WI38 (cell line): Measurements from ENCODE around the gene TRPT1.

Experiments used
- H3K4me3 ChIP-seq: 2 replicates; pipeline ENCODE4 v1.5.1; 2011; ENCODE audit warnings: low read depth, mild to moderate bottlenecking, control low read depth, low read length
- TF ChIP-seq, protein P1 (sequence below): IDR thresholded peaks from 2 replicates; pipeline ENCODE4 v1.5.1; 2012; ENCODE audit warnings: low read depth, mild to moderate bottlenecking, control low read depth, low read length

TRPT1 gene

DNA sequence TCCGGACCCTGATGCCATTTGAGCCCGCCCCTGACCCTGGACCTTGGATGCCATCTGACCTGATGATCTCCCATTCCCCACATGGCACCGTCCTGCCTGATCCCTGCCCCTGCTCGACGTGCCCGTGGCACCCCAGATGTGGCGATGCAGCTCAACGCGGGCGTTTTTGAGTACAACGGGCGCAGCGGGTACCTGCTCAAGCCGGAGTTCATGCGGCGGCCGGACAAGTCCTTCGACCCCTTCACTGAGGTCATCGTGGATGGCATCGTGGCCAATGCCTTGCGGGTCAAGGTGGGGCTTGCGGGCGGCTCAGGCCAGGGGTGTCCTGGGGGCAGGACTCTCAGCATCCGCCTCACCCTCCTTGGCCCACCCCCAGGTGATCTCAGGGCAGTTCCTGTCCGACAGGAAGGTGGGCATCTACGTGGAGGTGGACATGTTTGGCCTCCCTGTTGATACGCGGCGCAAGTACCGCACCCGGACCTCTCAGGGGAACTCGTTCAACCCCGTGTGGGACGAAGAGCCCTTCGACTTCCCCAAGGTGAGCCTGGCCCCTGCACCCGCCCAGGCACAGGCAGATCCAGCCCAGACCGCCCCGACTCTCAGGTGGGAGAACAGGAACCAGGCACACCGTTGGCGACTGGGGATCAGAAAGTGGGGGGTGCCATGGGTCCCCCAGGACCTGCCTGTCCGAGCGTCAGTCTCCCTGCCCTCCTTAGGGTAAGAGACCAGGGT is 36.5 kb upstream of the TRPT1 start:
- H3K4me3 ChIP-seq = no peak overlapping the region
- TF ChIP-seq, protein P1, sequence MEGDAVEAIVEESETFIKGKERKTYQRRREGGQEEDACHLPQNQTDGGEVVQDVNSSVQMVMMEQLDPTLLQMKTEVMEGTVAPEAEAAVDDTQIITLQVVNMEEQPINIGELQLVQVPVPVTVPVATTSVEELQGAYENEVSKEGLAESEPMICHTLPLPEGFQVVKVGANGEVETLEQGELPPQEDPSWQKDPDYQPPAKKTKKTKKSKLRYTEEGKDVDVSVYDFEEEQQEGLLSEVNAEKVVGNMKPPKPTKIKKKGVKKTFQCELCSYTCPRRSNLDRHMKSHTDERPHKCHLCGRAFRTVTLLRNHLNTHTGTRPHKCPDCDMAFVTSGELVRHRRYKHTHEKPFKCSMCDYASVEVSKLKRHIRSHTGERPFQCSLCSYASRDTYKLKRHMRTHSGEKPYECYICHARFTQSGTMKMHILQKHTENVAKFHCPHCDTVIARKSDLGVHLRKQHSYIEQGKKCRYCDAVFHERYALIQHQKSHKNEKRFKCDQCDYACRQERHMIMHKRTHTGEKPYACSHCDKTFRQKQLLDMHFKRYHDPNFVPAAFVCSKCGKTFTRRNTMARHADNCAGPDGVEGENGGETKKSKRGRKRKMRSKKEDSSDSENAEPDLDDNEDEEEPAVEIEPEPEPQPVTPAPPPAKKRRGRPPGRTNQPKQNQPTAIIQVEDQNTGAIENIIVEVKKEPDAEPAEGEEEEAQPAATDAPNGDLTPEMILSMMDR = no peak

DNA sequence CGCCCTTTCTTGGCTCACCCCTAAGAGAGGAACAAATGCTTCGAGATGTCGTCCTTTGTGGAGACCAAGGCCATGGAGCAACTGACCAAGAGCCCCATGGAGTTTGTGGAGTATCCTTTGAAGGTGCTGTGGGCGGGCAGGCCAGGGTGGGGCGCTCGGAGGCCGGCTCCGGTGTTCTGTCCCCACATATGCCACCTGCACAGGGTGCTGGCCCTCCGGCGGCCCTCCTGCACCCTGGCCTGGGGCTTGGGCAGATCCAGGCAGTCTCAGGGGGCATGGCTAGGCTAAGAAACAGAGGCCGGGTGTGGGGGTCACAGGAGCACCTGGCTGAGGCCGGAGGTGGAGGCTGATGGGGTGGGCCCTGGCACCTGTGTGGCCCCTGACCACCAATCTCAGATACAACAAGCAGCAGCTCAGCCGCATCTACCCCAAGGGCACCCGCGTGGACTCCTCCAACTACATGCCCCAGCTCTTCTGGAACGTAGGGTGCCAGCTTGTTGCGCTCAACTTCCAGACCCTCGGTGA is 35.6 kb upstream of the TRPT1 start:
- H3K4me3 ChIP-seq = no peak overlapping the region
- TF ChIP-seq, protein P1 = no peak

DNA sequence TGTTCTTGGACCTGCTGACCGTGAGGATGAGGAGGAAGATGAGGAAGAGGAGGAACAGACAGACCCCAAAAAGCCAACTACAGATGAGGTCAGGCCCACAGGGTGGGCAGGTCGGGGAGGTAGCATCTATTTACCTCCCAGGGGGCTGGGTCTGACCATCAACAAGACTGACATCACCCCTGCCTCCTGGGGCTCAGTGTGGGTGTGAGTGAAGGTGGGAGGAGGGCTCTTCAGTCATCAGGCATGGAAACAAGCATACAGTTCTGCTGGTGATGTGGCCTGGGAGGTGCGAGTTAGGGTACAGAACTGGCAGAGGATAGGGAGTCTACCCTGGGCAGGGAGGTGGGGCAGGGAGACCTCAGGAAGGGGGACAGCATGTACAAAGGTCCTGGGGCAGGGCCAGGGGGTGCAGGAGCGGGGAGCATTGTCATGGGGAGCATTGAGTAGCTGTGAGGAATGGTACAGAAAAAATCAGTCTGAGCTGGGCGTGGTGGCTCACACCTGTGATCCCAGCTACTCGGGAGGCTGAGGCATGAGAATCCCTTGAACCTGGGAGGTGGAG is 34.2 kb upstream of the TRPT1 start:
- no peak overlapping the region for H3K4me3 ChIP-seq
- TF ChIP-seq, protein P1 = no peak

DNA sequence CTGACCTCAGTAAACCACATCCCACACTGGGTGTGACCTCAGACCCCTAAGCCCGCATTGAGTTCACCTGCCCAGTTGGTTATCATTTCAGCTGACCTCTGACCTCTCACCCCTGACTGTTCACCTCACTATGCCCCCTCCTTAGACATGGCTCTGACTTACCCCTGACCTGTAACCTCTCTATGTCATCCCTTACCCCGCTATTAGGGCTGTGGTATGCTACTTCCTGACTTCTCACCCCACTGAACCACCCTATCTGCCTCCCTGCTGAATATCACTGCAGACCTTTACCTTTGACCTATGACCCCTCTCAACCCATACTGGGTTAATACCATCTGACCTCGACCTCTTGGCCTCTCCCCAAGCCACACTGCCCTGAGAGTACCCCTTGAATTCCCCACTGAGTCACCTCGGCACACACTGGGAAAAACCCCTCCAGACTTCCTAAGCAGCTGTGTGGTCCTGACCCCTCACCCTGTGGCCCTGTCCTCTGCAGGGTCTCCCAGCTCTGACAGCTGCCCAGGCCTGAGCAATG is 33.6 kb upstream of the TRPT1 start:
- no peak overlapping the region for H3K4me3 ChIP-seq
- TF ChIP-seq, protein P1 = no peak

DNA sequence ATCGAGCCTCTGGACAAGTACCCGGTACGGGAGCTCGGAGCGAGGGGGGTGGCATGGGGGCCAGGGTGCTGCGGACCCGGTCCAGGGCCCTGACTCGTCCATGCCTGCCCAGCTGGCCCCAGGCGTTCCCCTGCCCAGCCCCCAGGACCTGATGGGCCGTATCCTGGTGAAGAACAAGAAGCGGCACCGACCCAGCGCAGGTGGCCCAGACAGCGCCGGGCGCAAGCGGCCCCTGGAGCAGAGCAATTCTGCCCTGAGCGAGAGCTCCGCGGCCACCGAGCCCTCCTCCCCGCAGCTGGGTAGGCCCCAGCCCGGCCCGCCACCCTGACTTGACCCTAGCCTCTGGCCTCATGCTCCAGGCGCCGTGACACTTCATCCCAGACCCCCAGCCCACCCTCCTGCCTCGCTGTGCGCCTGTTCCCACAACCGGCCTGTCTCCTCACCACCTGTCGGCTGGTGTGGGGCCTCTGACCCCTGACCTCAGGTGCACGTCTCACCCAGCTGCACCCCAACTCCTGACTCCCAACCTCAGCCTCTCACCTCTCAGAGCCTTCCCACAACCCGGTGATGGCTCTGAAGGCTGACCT is 33.1 kb upstream of the TRPT1 start:
- no peak overlapping the region for H3K4me3 ChIP-seq
- TF ChIP-seq, protein P1 = no peak

DNA sequence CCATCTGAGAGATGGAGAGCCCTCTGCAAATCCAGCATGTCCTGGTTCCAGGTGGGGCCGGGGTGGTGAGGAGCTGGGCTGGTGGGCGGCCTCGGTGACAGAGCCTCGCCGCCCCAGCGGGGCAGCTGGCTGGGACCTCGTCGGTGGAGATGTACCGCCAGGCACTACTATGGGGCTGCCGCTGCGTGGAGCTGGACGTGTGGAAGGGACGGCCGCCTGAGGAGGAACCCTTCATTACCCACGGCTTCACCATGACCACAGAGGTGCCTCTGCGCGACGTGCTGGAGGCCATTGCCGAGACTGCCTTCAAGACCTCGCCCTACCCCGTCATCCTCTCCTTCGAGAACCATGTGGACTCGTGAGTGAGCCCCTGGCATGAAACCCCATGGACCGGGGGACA is 32.4 kb upstream of the TRPT1 start:
- no peak overlapping the region for H3K4me3 ChIP-seq
- TF ChIP-seq, protein P1 = no peak

DNA sequence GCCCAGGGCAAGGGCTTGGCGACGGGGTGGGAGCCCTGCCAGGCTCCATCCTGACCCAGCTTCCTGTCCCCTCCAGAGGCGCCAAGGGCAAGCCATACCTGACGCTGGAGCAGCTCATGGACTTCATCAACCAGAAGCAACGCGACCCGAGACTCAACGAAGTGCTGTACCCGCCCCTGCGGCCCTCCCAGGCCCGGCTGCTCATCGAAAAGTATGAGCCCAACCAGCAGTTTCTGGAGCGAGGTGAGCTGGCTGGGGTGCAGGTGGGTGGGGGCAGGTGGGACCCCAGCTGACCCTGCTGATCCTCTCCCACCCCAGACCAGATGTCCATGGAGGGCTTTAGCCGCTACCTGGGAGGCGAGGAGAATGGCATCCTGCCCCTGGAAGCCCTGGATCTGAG is 30.3 kb upstream of the TRPT1 start:
- H3K4me3 ChIP-seq = no peak overlapping the region
- TF ChIP-seq, protein P1 = no peak
